Measurements from ENCODE around the gene CLOCK. TPM values are rescaled to one million over a fixed set of nuclear protein-coding genes. Genes with fewer than 3 reads are reported as not detected.

Gene CLOCK
- total RNA-seq, 1 donor from 2014 or later, result 34.2 TPM

- Histone ChIP-seq H3K9me3 (replicated peaks) (no peaks in the 10 kb centered on the region), H3K27me3 (ENCODE audit: low read depth) (no peaks in the 10 kb centered on the region), H3K36me3 (no peaks in the 10 kb centered on the region), H3K4me1 (peaks cover 14% of the 10 kb centered on the region), H3K4me3 (no peak overlapping the region), H3K27ac (replicated peaks) (no peak overlapping the region)
- TF ChIP-seq CTCF (IDR thresholded peaks at IDR 0.05; ENCODE audit: borderline replicate concordance), result no peak
- intact Hi-C loops (cut with micrococcal nuclease), result no loop called here
- no peak for DNase-seq
Measured at GRCh38 chr4:55512922-55513571, 33.7 kb downstream of the CLOCK start.

GRCh38 chr4:55512077-55512476 lies 34.6 kb downstream of the CLOCK start:
- TF ChIP-seq CTCF (IDR thresholded peaks at IDR 0.05; ENCODE audit: borderline replicate concordance), result no peak
- no peak overlapping the region for H3K27ac ChIP-seq (replicated peaks)
- no peaks in the 10 kb centered on the region for H3K27me3 ChIP-seq (ENCODE audit: low read depth)
- intact Hi-C loops (cut with micrococcal nuclease), result no loop called here
- H3K9me3 ChIP-seq (replicated peaks), result no peaks in the 10 kb centered on the region
- peaks cover 19% of the 10 kb centered on the region for H3K4me1 ChIP-seq
- DNase-seq, result no peak
- no peak overlapping the region for H3K4me3 ChIP-seq
- no peaks in the 10 kb centered on the region for H3K36me3 ChIP-seq

GRCh38 chr4:55510685-55511084 lies 36.0 kb downstream of the CLOCK start:
- H3K36me3 ChIP-seq, result no peaks in the 10 kb centered on the region
- no peaks in the 10 kb centered on the region for H3K9me3 ChIP-seq (replicated peaks)
- H3K4me3 ChIP-seq, result no peak overlapping the region
- no peak for DNase-seq
- H3K27me3 ChIP-seq (ENCODE audit: low read depth), result no peaks in the 10 kb centered on the region
- TF ChIP-seq CTCF (IDR thresholded peaks at IDR 0.05; ENCODE audit: borderline replicate concordance), result no peak
- no peak overlapping the region for H3K27ac ChIP-seq (replicated peaks)
- H3K4me1 ChIP-seq, result peaks cover 19% of the 10 kb centered on the region
- intact Hi-C loops (cut with micrococcal nuclease), result no loop called here

- H3K36me3 ChIP-seq, result no peaks in the 10 kb centered on the region
- intact Hi-C loops (cut with micrococcal nuclease), result no loop called here
Measured at GRCh38 chr4:55509266-55509665, 37.4 kb downstream of the CLOCK start.

GRCh38 chr4:55507612-55508011 lies 39.1 kb downstream of the CLOCK start:
- Histone ChIP-seq H3K27ac (replicated peaks) (no peak overlapping the region), H3K9me3 (replicated peaks) (no peaks in the 10 kb centered on the region), H3K4me1 (peaks cover 19% of the 10 kb centered on the region), H3K4me3 (no peak overlapping the region), H3K27me3 (ENCODE audit: low read depth) (no peaks in the 10 kb centered on the region), H3K36me3 (no peaks in the 10 kb centered on the region)
- intact Hi-C loops (cut with micrococcal nuclease), result no loop called here
- DNase-seq, result no peak
- no peak for TF ChIP-seq CTCF (IDR thresholded peaks at IDR 0.05; ENCODE audit: borderline replicate concordance)

More at GRCh38 chr4:55509266-55509665, 37.4 kb downstream of the CLOCK start:
- DNase-seq, result no peak
- H3K27ac ChIP-seq (replicated peaks), result no peak overlapping the region
- H3K4me3 ChIP-seq, result no peak overlapping the region
- peaks cover 19% of the 10 kb centered on the region for H3K4me1 ChIP-seq
- no peaks in the 10 kb centered on the region for H3K9me3 ChIP-seq (replicated peaks)
- TF ChIP-seq CTCF (IDR thresholded peaks at IDR 0.05; ENCODE audit: borderline replicate concordance), result no peak
- H3K27me3 ChIP-seq (ENCODE audit: low read depth), result no peaks in the 10 kb centered on the region

Data from left ventricle myocardium inferior (tissue), 1 donor.